H1 (cell line): ENCODE results near the gene STARD3. TPM values are rescaled to one million over a fixed set of nuclear protein-coding genes. Genes with fewer than 3 reads are reported as not detected.

Source experiments
- CTCF ChIA-PET: fragments of 300-600 bp; sonication (Branson Sonifier 250); formaldehyde crosslinking; loops from one replicate; lab custom pipeline; 2021; ENCODE audit not compliant: partially characterized antibody; lab: Charles Lee
- POLR2A ChIA-PET: fragments of 300-600 bp; sonication (Branson Sonifier 250); formaldehyde crosslinking; loops from one replicate; lab custom pipeline; 2021; ENCODE audit warnings: inconsistent platforms; ENCODE audit not compliant: partially characterized antibody; lab: Charles Lee
- DNase-seq, 2 experiments: peaks; one replicate each; pipeline versions ENCODE4 v3.0.0 to v3.0.0-alpha.2; 2010 to 2022; ENCODE audit warnings: low spot score in 2 of 2, low read depth in 1 of 2, mixed read lengths in 1 of 2
- FAIRE-seq: peaks from 2 replicates; lab custom pipeline; 2011; peaks lifted over from hg19 to GRCh38; lab: Jason Lieb, UNC
- H2AFZ ChIP-seq: 2 replicates; pipeline ENCODE4 v1.8.1; 2012; ENCODE audit warnings: low read length, inconsistent platforms
- H2AK5ac ChIP-seq: 2 replicates; pipeline ENCODE4 v1.6.1; 2013; ENCODE audit warnings: low read depth, low read length
- H2BK120ac ChIP-seq: replicated peaks from 2 replicates; pipeline ENCODE3; 2013; ENCODE audit warnings: low read depth, low read length, inconsistent platforms
- H2BK12ac ChIP-seq: 2 replicates; pipeline ENCODE4 v1.6.1; 2013; ENCODE audit warnings: low read depth, low read length
- H2BK15ac ChIP-seq: 2 replicates; pipeline ENCODE4 v1.6.1; 2013; ENCODE audit warnings: low read length
- H2BK20ac ChIP-seq: 2 replicates; pipeline ENCODE4 v1.6.1; 2013; ENCODE audit warnings: low read length
- H2BK5ac ChIP-seq: 2 replicates; pipeline ENCODE4 v1.6.1; 2013; ENCODE audit warnings: low read depth, low read length
- H3K14ac ChIP-seq: 2 replicates; pipeline ENCODE4 v1.6.1; 2013; ENCODE audit warnings: inconsistent platforms; ENCODE audit not compliant: insufficient read length
- H3K18ac ChIP-seq: 2 replicates; pipeline ENCODE4 v1.6.1; 2013; ENCODE audit warnings: low read length; ENCODE audit errors: extremely low read depth
- H3K23ac ChIP-seq: 2 replicates; pipeline ENCODE4 v1.6.1; 2013; ENCODE audit warnings: inconsistent platforms; ENCODE audit not compliant: insufficient read length
- H3K23me2 ChIP-seq: 2 replicates; pipeline ENCODE4 v1.6.1; 2013; ENCODE audit warnings: low read depth, low read length
- H3K27ac ChIP-seq: 2 replicates; pipeline ENCODE4 v1.6.1; 2011; ENCODE audit warnings: low read depth, low read length, inconsistent platforms
- H3K27me3 ChIP-seq, 4 experiments: replicated peaks in 1 of 4; 1 replicate in 1 of 4; 2 replicates in 3 of 4; pipeline versions ENCODE4 v1.6.1 to v1.8.1; 2011 to 2013; ENCODE audit warnings: low read length in 3 of 4, mild to moderate bottlenecking in 3 of 4, inconsistent platforms in 2 of 4, mixed read lengths in 2 of 4, moderate library complexity in 1 of 4; ENCODE audit not compliant: control insufficient read depth in 3 of 4, insufficient read depth in 3 of 4; ENCODE audit errors: extremely low read depth in 1 of 4
- H3K36me3 ChIP-seq, 4 experiments: 2 replicates each; pipeline versions ENCODE4 v1.6.1 to v1.8.1; 2011 to 2013; ENCODE audit warnings: mild to moderate bottlenecking in 4 of 4, low read length in 3 of 4, moderate library complexity in 2 of 4, control low read depth in 1 of 4, inconsistent platforms in 1 of 4; ENCODE audit not compliant: insufficient read depth in 4 of 4, control insufficient read depth in 2 of 4
- H3K4ac ChIP-seq: replicated peaks from 2 replicates; pipeline ENCODE3; 2013; ENCODE audit warnings: low read length, low read depth, mixed read lengths, inconsistent platforms; ENCODE audit not compliant: insufficient read length
- H3K4me1 ChIP-seq, 4 experiments: replicated peaks in 1 of 4; 1 replicate in 1 of 4; 2 replicates in 3 of 4; pipeline versions ENCODE4 v1.6.1 to v1.8.1; 2011 to 2013; ENCODE audit warnings: low read length in 3 of 4, inconsistent platforms in 2 of 4, mixed read lengths in 1 of 4; ENCODE audit not compliant: insufficient read depth in 4 of 4, control insufficient read depth in 3 of 4
- H3K4me2 ChIP-seq, 2 experiments: 2 replicates each; pipeline versions ENCODE4 v1.6.1 to v1.8.1; 2011 to 2013; ENCODE audit warnings: low read depth in 2 of 2, low read length in 2 of 2, control low read depth in 1 of 2, inconsistent platforms in 1 of 2, mild to moderate bottlenecking in 1 of 2; ENCODE audit not compliant: insufficient read depth in 1 of 2
- H3K4me3 ChIP-seq, 4 experiments: fragments of 200-600, 300-600 bp in 1 of 4; sonication (generic), shearing (Covaris generic), sonication (Bioruptor Twin) in 1 of 4; 2 replicates each; pipeline versions ENCODE4 v1.5.1 to v1.8.1; 2011 to 2016; ENCODE audit warnings: low read length in 4 of 4, low read depth in 3 of 4, control low read depth in 2 of 4, inconsistent platforms in 2 of 4, mild to moderate bottlenecking in 2 of 4, mixed read lengths in 1 of 4, moderate library complexity in 1 of 4; ENCODE audit not compliant: insufficient read depth in 2 of 4; ENCODE audit errors: extremely low read depth in 1 of 4
- H3K56ac ChIP-seq: replicated peaks from 2 replicates; pipeline ENCODE3; 2013; ENCODE audit warnings: low read depth, mild to moderate bottlenecking, mixed read lengths, low read length, inconsistent platforms; ENCODE audit not compliant: insufficient read length
- H3K79me1 ChIP-seq: 2 replicates; pipeline ENCODE4 v1.6.1; 2013; ENCODE audit warnings: low read depth, low read length, control low read depth
- H3K79me2 ChIP-seq, 2 experiments: 2 replicates each; pipeline versions ENCODE4 v1.6.1 to v1.8.1; 2012 to 2013; ENCODE audit warnings: low read length in 2 of 2, mild to moderate bottlenecking in 2 of 2, inconsistent platforms in 1 of 2; ENCODE audit not compliant: insufficient read depth in 2 of 2, control insufficient read depth in 1 of 2
- H3K9ac ChIP-seq, 4 experiments: replicated peaks in 1 of 4; 1 replicate in 1 of 4; 2 replicates in 3 of 4; pipeline versions ENCODE4 v1.6.1 to v1.8.1; 2011 to 2013; ENCODE audit warnings: low read depth in 3 of 4, low read length in 3 of 4, control low read depth in 2 of 4, mild to moderate bottlenecking in 2 of 4, moderate library complexity in 2 of 4, inconsistent platforms in 1 of 4; ENCODE audit errors: extremely low read depth in 1 of 4
- H3K9me3 ChIP-seq, 2 experiments: 2 replicates each; pipeline versions ENCODE4 v1.6.1 to v1.8.1; 2012 to 2013; ENCODE audit warnings: mild to moderate bottlenecking in 2 of 2, moderate library complexity in 2 of 2, control low read depth in 1 of 2, inconsistent platforms in 1 of 2, low read depth in 1 of 2, low read length in 1 of 2, mixed read lengths in 1 of 2; ENCODE audit not compliant: insufficient read depth in 2 of 2
- H4K20me1 ChIP-seq, 2 experiments: replicated peaks in 1 of 2; 2 replicates each; pipeline versions ENCODE3 to v1.8.1; 2011 to 2013; ENCODE audit warnings: inconsistent platforms in 2 of 2, low read length in 2 of 2, mild to moderate bottlenecking in 1 of 2; ENCODE audit not compliant: insufficient read depth in 2 of 2, control insufficient read depth in 1 of 2
- H4K5ac ChIP-seq: 2 replicates; pipeline ENCODE4 v1.6.1; 2013; ENCODE audit warnings: low read length, low read depth, mixed read lengths, inconsistent platforms; ENCODE audit not compliant: insufficient read length
- H4K8ac ChIP-seq: 2 replicates; pipeline ENCODE4 v1.8.0; 2013; ENCODE audit warnings: mild to moderate bottlenecking, moderate library complexity, low read length, inconsistent platforms; ENCODE audit not compliant: insufficient read depth; ENCODE audit errors: extremely low read depth
- H4K91ac ChIP-seq: replicated peaks from 2 replicates; pipeline ENCODE3; 2013; ENCODE audit warnings: low read length, mixed read lengths, inconsistent platforms; ENCODE audit not compliant: insufficient read length
- BACH1 ChIP-seq: IDR thresholded peaks from 2 replicates; pipeline ENCODE4 v1.6.1; 2012; ENCODE audit warnings: low read length, improper control_type of control experiment
- KDM4A ChIP-seq: IDR thresholded peaks from one replicate; pipeline ENCODE4 v1.7.1; 2012; ENCODE audit warnings: low read depth, mild to moderate bottlenecking, moderate library complexity, low read length, inconsistent platforms; ENCODE audit not compliant: severe bottlenecking
- NANOG ChIP-seq: IDR thresholded peaks from 2 replicates; pipeline ENCODE4 v1.6.1; 2011; ENCODE audit warnings: low read length, low read depth, mild to moderate bottlenecking, inconsistent platforms; ENCODE audit not compliant: insufficient read depth, poor library complexity, severe bottlenecking
- YY1 ChIP-seq: IDR thresholded peaks from 2 replicates; pipeline ENCODE4 v1.6.1; 2011; ENCODE audit warnings: low read depth, mild to moderate bottlenecking, low read length
- WGBS, 2 experiments: shearing (Covaris generic) in 1 of 2; methylation state at CpG; one replicate each; pipeline versions ENCODE4 v1.1.6 to v1.1.7; 2013 to 2015; ENCODE audit warnings: low lambda C conversion rate in 2 of 2, mixed read lengths in 2 of 2, inconsistent platforms in 1 of 2, low coverage in 1 of 2, missing lambda C conversion rate in 1 of 2; ENCODE audit not compliant: insufficient replicate concordance in 2 of 2, insufficient coverage in 1 of 2, insufficient read length in 1 of 2; ENCODE audit errors: extremely low coverage in 1 of 2, missing lambda C conversion rate in 1 of 2; 5-methylcytosine and 5-hydroxymethylcytosine counted together
- polyA plus RNA-seq, 7 experiments: library from polyadenylated mRNA; depleted of rRNA in 3 of 7; stranded (reverse) in 5 of 7; unstranded in 2 of 7; fragments of >200 nt in 5 of 7; fragments of 200-250 nt in 2 of 7; gene quantifications; 1 replicate in 5 of 7; 2 replicates in 1 of 7; 4 replicates in 1 of 7; pipeline versions ENCODE4 v1.2.1 to v1.2.3, GENCODE V29; 2011 to 2013; ENCODE audit warnings: missing spikeins in 2 of 7, mixed read lengths in 2 of 7
- total RNA-seq: library from RNA; stranded (reverse); fragmentation: NEBNext Ultra II Directional; extraction: Animal tissue kit (Norgen Biotek cat#: 25700); gene quantifications from 2 replicates; pipeline ENCODE4 v1.2.1, GENCODE V29; 2021

Gene STARD3
- total and polyA plus RNA-seq, 2 of the 8 experiments (the other 6 are each of a cell fraction or from before 2014, with no cell fraction given): 47.6 to 80.3 TPM

GRCh38 chr17:39648616-39649366 is 11.8 kb downstream of the STARD3 start:
- Histone ChIP-seq H2AK5ac (no peak overlapping the region), H4K8ac (no peak overlapping the region), H2BK120ac (no peak overlapping the region), H2BK12ac (no peak overlapping the region), H3K23ac (no peak overlapping the region), H3K27me3 (no peaks in the 10 kb centered on the region), H2BK5ac (peak overlapping the region; percentile 2; the same call in 1 of the 2 replicates), H3K9me3 (no peaks in the 10 kb centered on the region), H2BK15ac (no peak overlapping the region), H4K5ac (no peak overlapping the region), H3K4me3 (no peak overlapping the region), H3K4ac (no peak overlapping the region), H3K18ac (no peak overlapping the region), H3K79me1 (peaks cover 7% of the 10 kb centered on the region), H3K14ac (no peak overlapping the region), H4K20me1 (peaks cover 1 to 6% of the 10 kb centered on the region in 2 experiments), H4K91ac (no peak overlapping the region), H3K36me3 (no peaks in the 10 kb centered on the region)
- WGBS, 2 experiments: 88% methylated on average over 14 of the region's 15 CpGs; no CpG with 5 or more reads in 1 of the 2 experiments
- DNase-seq: no peak
- TF ChIP-seq NANOG (no peak), KDM4A (no peak), BACH1 (no peak), YY1 (no peak)
- TF ChIP-seq, all 59 proteins: peak for 0
- Histone ChIP-seq H3K9ac (no peak overlapping the region; a peak in 1 of 7 replicates), H3K23me2 (no peaks in the 10 kb centered on the region; the same call in none of the 2 replicates), H3K79me2 (peaks cover 0 to 18% of the 10 kb centered on the region in 2 experiments; a peak in 1 of 4 replicates), H3K4me2 (no peak overlapping the region), H2BK20ac (0 out of 2 replicates have a peak overlapping the region, but pooled peaks have one; percentile 50), H3K27ac (no peak overlapping the region), H2AFZ (no peak overlapping the region), H3K4me1 (peaks cover 11 to 28% (median 24%) of the 10 kb centered on the region in 4 experiments), H3K56ac (no peak overlapping the region)
- FAIRE-seq: no peak
- POLR2A ChIA-PET: interaction anchor here (1.4 to 7.7 kb wide), 4 partner anchors 9 to 39 kb away, joined by 4 to 39 read pairs (median 18); partner anchors contain the start of gene PGAP3
- CTCF ChIA-PET: interaction anchor here (1.2 to 49.2 kb wide), 7 partner anchors 7 to 474 kb away, joined by 3 to 1885 read pairs (median 9); partner anchors contain the start of genes ERBB2, PGAP3, PNMT and PPP1R1B
